Mesenchymal stem cell (in vitro differentiated cells and primary cell): Measurements from ENCODE around the gene SLCO3A1.

ENCODE experiments used
- DNase-seq: peaks from one replicate; pipeline ENCODE4 v3.0.0-alpha.2; 2013
- H2AFZ ChIP-seq: one replicate; pipeline ENCODE4 v1.6.1; 2013; ENCODE audit warnings: low read depth, mild to moderate bottlenecking, control low read depth, inconsistent platforms, low read length, moderate library complexity
- H2AK5ac ChIP-seq: 2 replicates; pipeline ENCODE4 v1.6.1; 2013; ENCODE audit warnings: low read length, moderate library complexity, mild to moderate bottlenecking, inconsistent platforms; ENCODE audit not compliant: severe bottlenecking
- H2BK120ac ChIP-seq: one replicate; pipeline ENCODE4 v1.6.1; 2013; ENCODE audit warnings: low read depth, mild to moderate bottlenecking, inconsistent platforms, low read length, moderate library complexity
- H2BK12ac ChIP-seq, 2 experiments: one replicate each; pipeline ENCODE4 v1.6.1; 2013; ENCODE audit warnings: inconsistent platforms in 2 of 2, low read length in 2 of 2, mild to moderate bottlenecking in 2 of 2, moderate library complexity in 2 of 2, control low read depth in 1 of 2
- H2BK15ac ChIP-seq: one replicate; pipeline ENCODE4 v1.6.1; 2013; ENCODE audit warnings: mild to moderate bottlenecking, low read depth, inconsistent platforms; ENCODE audit not compliant: poor library complexity, severe bottlenecking
- H2BK5ac ChIP-seq: 2 replicates; pipeline ENCODE4 v1.6.1; 2013; ENCODE audit warnings: low read depth, mild to moderate bottlenecking, low read length, control low read depth, inconsistent platforms; ENCODE audit not compliant: poor library complexity, severe bottlenecking
- H3K14ac ChIP-seq, 2 experiments: one replicate each; pipeline ENCODE4 v1.6.1; 2013; ENCODE audit warnings: inconsistent platforms in 2 of 2, low read length in 2 of 2, control low read depth in 1 of 2, mild to moderate bottlenecking in 1 of 2, moderate library complexity in 1 of 2
- H3K18ac ChIP-seq, 2 experiments: one replicate each; pipeline ENCODE4 v1.6.1; 2013; ENCODE audit warnings: inconsistent platforms in 2 of 2, low read length in 2 of 2, control low read depth in 1 of 2, low read depth in 1 of 2, mild to moderate bottlenecking in 1 of 2
- H3K23ac ChIP-seq, 2 experiments: one replicate each; pipeline ENCODE4 v1.6.1; 2013; ENCODE audit warnings: inconsistent platforms in 2 of 2, low read length in 2 of 2, mild to moderate bottlenecking in 2 of 2, moderate library complexity in 2 of 2, control low read depth in 1 of 2
- H3K27ac ChIP-seq: 2 replicates; pipeline ENCODE4 v1.5.1; 2013; ENCODE audit warnings: mild to moderate bottlenecking, moderate library complexity, low read length, control low read depth, inconsistent platforms; ENCODE audit not compliant: poor library complexity, severe bottlenecking
- H3K27me3 ChIP-seq, 2 experiments: 2 replicates each; pipeline versions ENCODE4 v1.6.1 to v1.7.0; 2013; ENCODE audit warnings: low read length in 2 of 2, mild to moderate bottlenecking in 2 of 2, moderate library complexity in 2 of 2, control low read depth in 1 of 2, inconsistent platforms in 1 of 2; ENCODE audit not compliant: control insufficient read depth in 1 of 2, insufficient read depth in 1 of 2
- H3K36me3 ChIP-seq, 2 experiments: 2 replicates each; pipeline versions ENCODE4 v1.6.1 to v1.7.0; 2013; ENCODE audit warnings: low read length in 2 of 2, control low read depth in 1 of 2, inconsistent platforms in 1 of 2, low read depth in 1 of 2, mild to moderate bottlenecking in 1 of 2; ENCODE audit not compliant: insufficient read depth in 2 of 2, control insufficient read depth in 1 of 2
- H3K4ac ChIP-seq, 2 experiments: one replicate each; pipeline ENCODE4 v1.6.1; 2013; ENCODE audit warnings: inconsistent platforms in 2 of 2, low read length in 2 of 2, mild to moderate bottlenecking in 2 of 2, moderate library complexity in 2 of 2, control low read depth in 1 of 2, low read depth in 1 of 2
- H3K4me1 ChIP-seq: 2 replicates; pipeline ENCODE4 v1.6.1; 2013; ENCODE audit warnings: low read depth, low read length, control low read depth; ENCODE audit not compliant: control insufficient read depth, insufficient read depth
- H3K4me2 ChIP-seq: 2 replicates; pipeline ENCODE4 v1.6.1; 2013; ENCODE audit warnings: low read length, mild to moderate bottlenecking, inconsistent platforms; ENCODE audit not compliant: poor library complexity, severe bottlenecking
- H3K4me3 ChIP-seq, 2 experiments: 2 replicates each; pipeline versions ENCODE4 v1.5.1 to v1.7.0; 2013; ENCODE audit warnings: low read length in 2 of 2, mild to moderate bottlenecking in 2 of 2, control low read depth in 1 of 2, low read depth in 1 of 2; ENCODE audit not compliant: insufficient read depth in 1 of 2
- H3K79me1 ChIP-seq: replicated peaks from 2 replicates; pipeline ENCODE4 v1.6.1; 2013; ENCODE audit warnings: mild to moderate bottlenecking, control low read depth, low read length, inconsistent platforms; ENCODE audit not compliant: poor library complexity, severe bottlenecking
- H3K9ac ChIP-seq: 2 replicates; pipeline ENCODE4 v1.7.0; 2013; ENCODE audit warnings: mild to moderate bottlenecking, low read length, moderate library complexity
- H3K9me3 ChIP-seq: 2 replicates; pipeline ENCODE4 v1.7.0; 2013; ENCODE audit warnings: mild to moderate bottlenecking, low read length; ENCODE audit not compliant: control insufficient read depth
- H4K8ac ChIP-seq: one replicate; pipeline ENCODE4 v1.6.1; 2013; ENCODE audit warnings: inconsistent platforms, mild to moderate bottlenecking, low read length, moderate library complexity
- H4K91ac ChIP-seq: one replicate; pipeline ENCODE4 v1.6.1; 2013; ENCODE audit warnings: mild to moderate bottlenecking, low read length, inconsistent platforms
- WGBS: methylation state at CpG from one replicate; pipeline ENCODE4 v1.1.7; 2013; ENCODE audit warnings: mixed read lengths; 5-methylcytosine and 5-hydroxymethylcytosine counted together

The SLCO3A1 gene

GRCh38 chr15:92012881-92013280, 159.4 kb downstream of the SLCO3A1 start:
- H4K91ac ChIP-seq: no peak overlapping the region
- no peak overlapping the region for H3K4ac ChIP-seq
- no peaks in the 10 kb centered on the region for H3K36me3 ChIP-seq
- H2BK5ac ChIP-seq: no peak overlapping the region
- no peak overlapping the region for H3K18ac ChIP-seq
- no peak overlapping the region for H2AK5ac ChIP-seq
- H2BK120ac ChIP-seq: no peak overlapping the region
- no peak overlapping the region for H3K9ac ChIP-seq
- no peak overlapping the region for H3K27ac ChIP-seq
- no peak for DNase-seq
- H2AFZ ChIP-seq: no peak overlapping the region
- 83% methylated on average over 6 of the region's 6 CpGs for WGBS
- no peak overlapping the region for H2BK15ac ChIP-seq
- no peaks in the 10 kb centered on the region for H3K9me3 ChIP-seq
- no peak overlapping the region for H2BK12ac ChIP-seq
- H3K14ac ChIP-seq: no peak overlapping the region
- H4K8ac ChIP-seq: no peak overlapping the region
- H3K4me2 ChIP-seq: no peak overlapping the region
- no peak overlapping the region for H3K23ac ChIP-seq
- H3K79me1 ChIP-seq: no peaks in the 10 kb centered on the region
- H3K27me3 ChIP-seq: no peaks in the 10 kb centered on the region
- H3K4me3 ChIP-seq: no peak overlapping the region
- no peaks in the 10 kb centered on the region for H3K4me1 ChIP-seq

DNA sequence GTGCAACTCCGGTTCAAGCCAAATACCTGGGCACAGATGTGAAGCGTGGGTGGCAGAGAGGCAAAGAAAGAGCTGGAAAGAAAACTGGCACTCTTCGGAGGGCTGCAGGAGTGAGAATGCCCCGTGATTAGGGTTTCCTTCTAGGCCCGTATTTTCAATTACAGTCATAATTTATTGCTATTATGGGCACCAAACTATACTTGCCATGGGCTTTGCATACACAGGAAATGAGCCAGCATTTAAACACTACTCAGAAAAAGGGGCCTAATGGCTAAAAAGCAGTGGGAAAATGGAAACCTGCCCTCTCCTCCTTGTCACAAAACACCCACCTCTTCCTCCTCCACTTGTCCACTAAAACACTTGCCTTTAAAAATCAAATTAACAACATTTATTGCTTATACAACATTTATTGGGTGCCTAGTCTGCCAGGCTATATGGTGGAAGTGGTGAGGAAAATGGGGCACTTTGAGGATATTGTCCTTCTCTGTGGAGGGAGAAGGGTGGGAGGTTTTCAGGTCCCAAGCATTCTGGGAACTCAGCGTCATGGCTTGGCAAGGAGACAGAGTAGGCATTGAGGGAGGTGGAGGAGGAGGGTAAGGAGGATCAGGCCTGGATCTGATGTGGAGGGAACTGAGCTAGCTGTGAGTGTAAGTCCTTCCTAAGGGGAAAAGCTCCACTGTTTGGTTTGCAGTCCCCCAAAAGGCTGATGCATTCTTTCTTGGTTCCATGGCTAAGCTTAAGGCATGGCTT, 160.9 kb downstream of the SLCO3A1 start:
- Histone ChIP-seq H2BK5ac (no peak overlapping the region), H4K8ac (no peak overlapping the region), H2BK12ac (no peak overlapping the region), H3K4me1 (peaks cover 2% of the 10 kb centered on the region), H3K4ac (no peak overlapping the region), H3K9me3 (no peaks in the 10 kb centered on the region), H3K14ac (no peak overlapping the region), H3K23ac (no peak overlapping the region), H3K27me3 (no peaks in the 10 kb centered on the region), H3K36me3 (no peaks in the 10 kb centered on the region), H3K4me3 (no peak overlapping the region), H2BK120ac (no peak overlapping the region), H3K4me2 (no peak overlapping the region), H2AK5ac (no peak overlapping the region), H3K27ac (no peak overlapping the region), H3K18ac (no peak overlapping the region), H4K91ac (no peak overlapping the region), H2BK15ac (no peak overlapping the region), H2AFZ (no peak overlapping the region), H3K9ac (no peak overlapping the region), H3K79me1 (no peaks in the 10 kb centered on the region)
- 61% methylated on average over 5 of the region's 6 CpGs for WGBS
- DNase-seq: no peak

DNA sequence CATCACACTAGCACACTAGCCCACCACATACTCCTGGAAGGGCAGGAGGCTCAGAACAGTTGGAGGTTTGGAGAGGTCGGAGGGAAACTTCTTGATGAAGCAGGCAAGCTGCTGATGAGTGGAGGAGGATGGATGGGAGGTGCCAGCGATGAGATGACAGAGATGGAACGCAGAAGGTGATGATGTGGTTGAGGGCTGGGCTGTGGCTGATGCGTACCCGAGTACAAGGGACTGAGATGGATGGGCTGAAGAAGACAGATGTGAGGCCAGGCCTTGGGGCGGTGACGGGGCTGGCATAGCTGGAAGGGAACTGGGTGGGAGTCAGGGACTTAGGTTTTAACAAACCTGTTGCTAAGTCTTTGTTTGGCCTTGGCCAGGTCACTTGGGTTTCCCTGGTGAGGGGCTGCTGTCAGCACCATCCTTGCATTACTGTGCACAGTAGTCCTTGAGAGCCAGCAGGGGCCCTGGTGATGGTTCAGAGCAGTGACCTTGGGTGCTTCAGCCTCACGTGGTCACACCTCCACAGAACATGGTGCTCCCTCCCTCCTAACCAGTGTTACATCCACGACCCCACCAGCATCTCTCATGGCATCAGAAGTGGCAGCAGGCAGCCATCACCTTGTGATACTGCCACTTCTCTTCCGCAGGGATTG, 164.5 kb downstream of the SLCO3A1 start:
- H2BK12ac ChIP-seq: no peak overlapping the region
- H3K4me1 ChIP-seq: peaks cover 2% of the 10 kb centered on the region
- no peak overlapping the region for H4K8ac ChIP-seq
- no peak overlapping the region for H3K9ac ChIP-seq
- H2BK120ac ChIP-seq: no peak overlapping the region
- H3K36me3 ChIP-seq: no peaks in the 10 kb centered on the region
- H2AK5ac ChIP-seq: no peak overlapping the region
- WGBS: 72% methylated on average over 10 of the region's 10 CpGs
- no peak overlapping the region for H2AFZ ChIP-seq
- no peak overlapping the region for H4K91ac ChIP-seq
- no peaks in the 10 kb centered on the region for H3K27me3 ChIP-seq
- no peak overlapping the region for H3K4me3 ChIP-seq
- H3K23ac ChIP-seq: no peak overlapping the region
- no peaks in the 10 kb centered on the region for H3K9me3 ChIP-seq
- H3K14ac ChIP-seq: no peak overlapping the region
- H2BK15ac ChIP-seq: no peak overlapping the region
- H2BK5ac ChIP-seq: no peak overlapping the region
- DNase-seq: no peak
- H3K79me1 ChIP-seq: no peaks in the 10 kb centered on the region
- H3K4me2 ChIP-seq: no peak overlapping the region
- H3K18ac ChIP-seq: no peak overlapping the region
- no peak overlapping the region for H3K27ac ChIP-seq
- H3K4ac ChIP-seq: no peak overlapping the region

GRCh38 chr15:92018535-92019239, 165.2 kb downstream of the SLCO3A1 start:
- H3K23ac ChIP-seq: no peak overlapping the region
- no peak overlapping the region for H3K4ac ChIP-seq
- H3K79me1 ChIP-seq: no peaks in the 10 kb centered on the region
- DNase-seq: no peak
- H3K4me3 ChIP-seq: no peak overlapping the region
- H3K9ac ChIP-seq: no peak overlapping the region
- H3K27ac ChIP-seq: no peak overlapping the region
- no peak overlapping the region for H2BK120ac ChIP-seq
- no peak overlapping the region for H2AFZ ChIP-seq
- H2BK5ac ChIP-seq: no peak overlapping the region
- WGBS: 88% methylated on average over 13 of the region's 13 CpGs
- no peak overlapping the region for H3K18ac ChIP-seq
- no peak overlapping the region for H3K4me2 ChIP-seq
- H2BK15ac ChIP-seq: no peak overlapping the region
- no peaks in the 10 kb centered on the region for H3K36me3 ChIP-seq
- no peak overlapping the region for H2AK5ac ChIP-seq
- peaks cover 2% of the 10 kb centered on the region for H3K4me1 ChIP-seq
- H4K91ac ChIP-seq: no peak overlapping the region
- no peak overlapping the region for H3K14ac ChIP-seq
- H2BK12ac ChIP-seq: no peak overlapping the region
- H3K27me3 ChIP-seq: no peaks in the 10 kb centered on the region
- no peaks in the 10 kb centered on the region for H3K9me3 ChIP-seq
- H4K8ac ChIP-seq: no peak overlapping the region
